ENCODE data around the gene PRKAR1B. TPM values are rescaled to one million over a fixed set of nuclear protein-coding genes. Genes with fewer than 3 reads are reported as not detected.

PRKAR1B gene
- 10 to 100 TPM; 15.6 to 18.4 TPM for total RNA-seq

GRCh38 chr7:727104-727805 lies at the start of gene PRKAR1B:
PRKAR1B (minus strand) TSS chr7:727281; CDS start chr7:711505, 15,776 bp downstream.
- ATAC-seq (ENCODE audit: insufficient number of reproducible peaks, low FRiP score, low read depth) (no peak), DNase-seq (ENCODE audit: low spot score) (no peak)
- TF ChIP-seq CTCF (IDR thresholded peaks at IDR 0.05) = no peak
- Histone ChIP-seq H3K9me3 (no peaks in the 10 kb centered on the region), H3K27ac (peak within 1 kb of the TSS in 1 of 2 donors; percentile 69), H3K36me3 (peaks cover 4% of the 10 kb centered on the region), H3K4me1 (ENCODE audit: control insufficient read depth in 1 of 2, low read depth in 2 of 2) (peaks cover 11 to 18% of the 10 kb centered on the region in 2 donors), H3K27me3 (replicated peaks; ENCODE audit: insufficient read depth) (no peaks in the 10 kb centered on the region), H3K4me3 (peak within 1 kb of the TSS; percentile 77)

GRCh38 chr7:776381-776780 lies 49.3 kb upstream of the PRKAR1B start:
- H3K36me3 ChIP-seq = peaks cover 2% of the 10 kb centered on the region

GRCh38 chr7:774161-775109 lies 47.4 kb upstream of the PRKAR1B start:
- peaks cover 2% of the 10 kb centered on the region for H3K36me3 ChIP-seq
- DNase-seq (ENCODE audit: low spot score) (no peak), ATAC-seq (ENCODE audit: insufficient number of reproducible peaks, low FRiP score, low read depth) (no peak)
- no peaks in the 10 kb centered on the region for H3K9me3 ChIP-seq
- TF ChIP-seq CTCF (IDR thresholded peaks at IDR 0.05) = peak; percentile 90
- no peak overlapping the region for H3K4me3 ChIP-seq
- peaks cover 0 to 30% of the 10 kb centered on the region in 2 donors for H3K4me1 ChIP-seq (ENCODE audit: control insufficient read depth in 1 of 2, low read depth in 2 of 2)
- no peaks in the 10 kb centered on the region for H3K27me3 ChIP-seq (replicated peaks; ENCODE audit: insufficient read depth)
- H3K27ac ChIP-seq = no peak overlapping the region

More at GRCh38 chr7:776381-776780, 49.3 kb upstream of the PRKAR1B start:
- DNase-seq (ENCODE audit: low spot score) (no peak), ATAC-seq (ENCODE audit: insufficient number of reproducible peaks, low FRiP score, low read depth) (no peak)
- Histone ChIP-seq H3K27me3 (replicated peaks; ENCODE audit: insufficient read depth) (no peaks in the 10 kb centered on the region), H3K27ac (no peak overlapping the region), H3K9me3 (no peaks in the 10 kb centered on the region), H3K4me3 (no peak overlapping the region), H3K4me1 (ENCODE audit: control insufficient read depth in 1 of 2, low read depth in 2 of 2) (peaks cover 0 to 28% of the 10 kb centered on the region in 2 donors)
- no peak for TF ChIP-seq CTCF (IDR thresholded peaks at IDR 0.05)

- H3K27me3 ChIP-seq (replicated peaks; ENCODE audit: insufficient read depth) = no peaks in the 10 kb centered on the region
- no peak overlapping the region for H3K27ac ChIP-seq
- ATAC-seq (ENCODE audit: insufficient number of reproducible peaks, low FRiP score, low read depth) = no peak
- TF ChIP-seq CTCF (IDR thresholded peaks at IDR 0.05) = no peak
- H3K36me3 ChIP-seq = peaks cover 2% of the 10 kb centered on the region
- no peaks in the 10 kb centered on the region for H3K9me3 ChIP-seq
- no peak overlapping the region for H3K4me3 ChIP-seq
- peaks cover 0 to 22% of the 10 kb centered on the region in 2 donors for H3K4me1 ChIP-seq (ENCODE audit: control insufficient read depth in 1 of 2, low read depth in 2 of 2)
- no peak for DNase-seq (ENCODE audit: low spot score)
These were observed 46.5 kb upstream of the PRKAR1B start for GRCh38 chr7:773622-773915.

Data from thoracic aorta (tissue), 2 donors.